IMR-90 (cell line): Measurements from ENCODE around the gene SPATA32. TPM values are rescaled to one million over a fixed set of nuclear protein-coding genes. Genes with fewer than 3 reads are reported as not detected.

Source experiments
- ATAC-seq: fragments of 200-7000 bp; cut with Tn5 transposase; 2 replicates; pipeline ENCODE4 v1.9.1; 2020; ENCODE audit warnings: low read depth, mild to moderate bottlenecking, moderate library complexity
- BruUV-seq: library from RNA; stranded (reverse); fragments of 400-500 nt; replicated peaks from 2 replicates; lab custom pipeline; 2021; lab: Mats Ljungman, UMichigan
- CTCF ChIA-PET: fragments of 300-600 bp; formaldehyde crosslinking; extraction: SDS; loops from one replicate; lab custom pipeline; 2021; ENCODE audit warnings: antibody characterized with exemption; lab: Yijun Ruan, JAX
- POLR2A ChIA-PET: fragments of 300-600 bp; sonication (Branson Sonifier 250); formaldehyde crosslinking; loops from one replicate; lab custom pipeline; 2022; ENCODE audit warnings: antibody characterized with exemption; ENCODE audit not compliant: unreplicated experiment; lab: Charles Lee
- DNase-seq: peaks from one replicate; pipeline ENCODE4 v3.0.0; 2013
- H2AFZ ChIP-seq: replicated peaks from 2 replicates; pipeline ENCODE3; 2013; ENCODE audit warnings: low read length, mild to moderate bottlenecking; ENCODE audit not compliant: poor library complexity
- H2AK5ac ChIP-seq: 2 replicates; pipeline ENCODE4 v1.6.1; 2013; ENCODE audit warnings: low read depth, low read length, inconsistent platforms
- H2AK9ac ChIP-seq: replicated peaks from 2 replicates; pipeline ENCODE3; 2013; ENCODE audit warnings: mild to moderate bottlenecking, low read depth, low read length, moderate library complexity; ENCODE audit not compliant: poor library complexity
- H2BK120ac ChIP-seq: 2 replicates; pipeline ENCODE4 v1.6.1; 2013; ENCODE audit warnings: low read depth, low read length, inconsistent platforms
- H2BK15ac ChIP-seq: 3 replicates; pipeline ENCODE4 v1.6.1; 2013; ENCODE audit warnings: low read depth, low read length, inconsistent platforms
- H2BK20ac ChIP-seq: 2 replicates; pipeline ENCODE4 v1.6.1; 2013; ENCODE audit warnings: low read depth, mild to moderate bottlenecking, inconsistent platforms, low read length, moderate library complexity
- H2BK5ac ChIP-seq: 2 replicates; pipeline ENCODE4 v1.6.1; 2013; ENCODE audit warnings: mild to moderate bottlenecking, low read depth, low read length, inconsistent platforms; ENCODE audit not compliant: poor library complexity, severe bottlenecking
- H3K14ac ChIP-seq: replicated peaks from 2 replicates; pipeline ENCODE4 v1.6.1; 2013; ENCODE audit warnings: low read depth, low read length, inconsistent platforms
- H3K18ac ChIP-seq: 2 replicates; pipeline ENCODE4 v1.6.1; 2013; ENCODE audit warnings: low read depth, low read length, control low read depth
- H3K23ac ChIP-seq: 2 replicates; pipeline ENCODE4 v1.6.1; 2013; ENCODE audit warnings: low read depth, low read length, inconsistent platforms
- H3K27ac ChIP-seq: 2 replicates; pipeline ENCODE4 v1.5.1; 2013; ENCODE audit warnings: mild to moderate bottlenecking, control low read depth, low read length; ENCODE audit not compliant: insufficient read depth
- H3K27me3 ChIP-seq: 2 replicates; pipeline ENCODE4 v1.6.1; 2013; ENCODE audit warnings: low read length; ENCODE audit not compliant: control insufficient read depth, insufficient read depth
- H3K36me3 ChIP-seq: 2 replicates; pipeline ENCODE4 v1.6.1; 2013; ENCODE audit warnings: low read length, mixed read lengths; ENCODE audit not compliant: control insufficient read depth, insufficient read depth
- H3K4ac ChIP-seq: 2 replicates; pipeline ENCODE4 v1.6.1; 2013; ENCODE audit warnings: low read depth, low read length, inconsistent platforms
- H3K4me1 ChIP-seq: 2 replicates; pipeline ENCODE4 v1.6.1; 2013; ENCODE audit warnings: low read length, mixed read lengths; ENCODE audit not compliant: control insufficient read depth, insufficient read depth
- H3K4me2 ChIP-seq: 2 replicates; pipeline ENCODE4 v1.6.1; 2013; ENCODE audit warnings: low read depth, mild to moderate bottlenecking, control low read depth, low read length, moderate library complexity
- H3K4me3 ChIP-seq: 2 replicates; pipeline ENCODE4 v1.5.1; 2013; ENCODE audit warnings: low read depth, mild to moderate bottlenecking, control low read depth, low read length, moderate library complexity; ENCODE audit not compliant: insufficient read depth
- H3K56ac ChIP-seq: 2 replicates; pipeline ENCODE4 v1.6.1; 2013; ENCODE audit warnings: low read length, inconsistent platforms; ENCODE audit not compliant: insufficient read depth; ENCODE audit errors: extremely low read depth
- H3K79me1 ChIP-seq, 2 experiments: 2 replicates each; pipeline ENCODE4 v1.6.1; 2013; ENCODE audit warnings: low read length in 2 of 2, inconsistent platforms in 1 of 2, low read depth in 1 of 2
- H3K9ac ChIP-seq: 2 replicates; pipeline ENCODE4 v1.6.1; 2013; ENCODE audit warnings: low read depth, low read length, control low read depth
- H3K9me1 ChIP-seq: 2 replicates; pipeline ENCODE4 v1.6.1; 2013; ENCODE audit warnings: low read length, inconsistent platforms; ENCODE audit not compliant: insufficient read depth
- H3K9me3 ChIP-seq: 2 replicates; pipeline ENCODE4 v1.6.1; 2013; ENCODE audit warnings: low read length; ENCODE audit not compliant: control insufficient read depth, insufficient read depth
- H4K20me1 ChIP-seq: 2 replicates; pipeline ENCODE4 v1.6.1; 2013; ENCODE audit warnings: low read length, inconsistent platforms; ENCODE audit not compliant: insufficient read depth
- H4K5ac ChIP-seq: 2 replicates; pipeline ENCODE4 v1.6.1; 2013; ENCODE audit warnings: mild to moderate bottlenecking, low read depth, low read length, control low read depth
- H4K8ac ChIP-seq, 2 experiments: 2 replicates each; pipeline ENCODE4 v1.6.1; 2013; ENCODE audit warnings: low read depth in 2 of 2, low read length in 2 of 2, control low read depth in 1 of 2, inconsistent platforms in 1 of 2
- H4K91ac ChIP-seq: 2 replicates; pipeline ENCODE4 v1.6.1; 2013; ENCODE audit warnings: low read depth, low read length, inconsistent platforms; ENCODE audit not compliant: insufficient read depth
- CHD1 ChIP-seq: IDR thresholded peaks from 2 replicates; pipeline ENCODE4 v1.6.1; 2012; ENCODE audit warnings: low read depth, low read length, improper control_type of control experiment
- FOS ChIP-seq: fragments of 150-350 bp; IDR thresholded peaks from 2 replicates; pipeline ENCODE4 v1.6.1; 2016; ENCODE audit warnings: low read depth, low read length
- MAFK ChIP-seq: IDR thresholded peaks from 2 replicates; pipeline ENCODE4 v1.6.1; 2012; ENCODE audit warnings: low read depth, low read length, improper control_type of control experiment
- MXI1 ChIP-seq: IDR thresholded peaks from 2 replicates; pipeline ENCODE4 v1.6.1; 2012; ENCODE audit warnings: low read depth, mild to moderate bottlenecking, low read length, moderate library complexity, borderline replicate concordance
- NFE2L2 ChIP-seq: fragments of 150-350 bp; IDR thresholded peaks from 2 replicates; pipeline ENCODE4 v1.6.1; 2016; ENCODE audit warnings: low read depth, mild to moderate bottlenecking, low read length
- POLR2A ChIP-seq: IDR thresholded peaks from 2 replicates; pipeline ENCODE4 v1.6.1; 2012; ENCODE audit warnings: mild to moderate bottlenecking, low read depth, low read length
- SMC3 ChIP-seq: fragments of 150-350 bp; IDR thresholded peaks from 2 replicates; pipeline ENCODE4 v1.6.1; 2016; ENCODE audit warnings: low read depth, mild to moderate bottlenecking, antibody characterized with exemption, low read length, moderate library complexity
- WGBS, 2 experiments: methylation state at CpG; one replicate each; pipeline versions ENCODE4 v1.1.5 to v1.1.7; 2013; ENCODE audit warnings: missing lambda C conversion rate in 2 of 2; ENCODE audit not compliant: insufficient read length in 1 of 2; ENCODE audit errors: extremely low coverage in 2 of 2; 5-methylcytosine and 5-hydroxymethylcytosine counted together
- dilution Hi-C: fragments of 300-500 bp; cut with HindIII; formaldehyde crosslinking; loops from one replicate; pipeline ENCODE4 v1.14.3; 2018; ENCODE audit warnings: low sequenced_read_pairs; ENCODE audit not compliant: unreplicated experiment
- in situ Hi-C: fragments of 300-500 bp; cut with MboI; formaldehyde crosslinking; loops from 3 replicates; pipeline ENCODE4 v1.14.3; 2019; ENCODE audit warnings: low sequenced_read_pairs, inconsistent platforms, mixed read lengths
- intact Hi-C: fragments of 100-400 bp; cut with micrococcal nuclease; formaldehyde crosslinking; loops from 2 replicates; pipeline ENCODE4 v1.10.0; 2022
- polyA plus RNA-seq, 3 experiments: library from polyadenylated mRNA; depleted of rRNA; stranded (reverse); fragments of >200 nt; gene quantifications; 2 replicates each; pipeline ENCODE4 v1.2.3, GENCODE V29; 2012; ENCODE audit warnings: low replicate concordance in 1 of 3
- total RNA-seq: library from RNA; depleted of rRNA; stranded (reverse); fragments of >200 nt; gene quantifications from 2 replicates; pipeline ENCODE4 v1.2.3, GENCODE V29; 2012
- TF ChIP-seq, protein P1 (sequence below): conservative IDR thresholded peaks from 2 replicates; pipeline ENCODE4 v1.5.1; 2012; ENCODE audit warnings: mild to moderate bottlenecking, low read depth, low read length, improper control_type of control experiment

SPATA32 gene
- total and polyA plus RNA-seq, 2 of the 4 experiments (the other 2 are of a cell fraction), result 0.18 TPM; not detected in 1

DNA sequence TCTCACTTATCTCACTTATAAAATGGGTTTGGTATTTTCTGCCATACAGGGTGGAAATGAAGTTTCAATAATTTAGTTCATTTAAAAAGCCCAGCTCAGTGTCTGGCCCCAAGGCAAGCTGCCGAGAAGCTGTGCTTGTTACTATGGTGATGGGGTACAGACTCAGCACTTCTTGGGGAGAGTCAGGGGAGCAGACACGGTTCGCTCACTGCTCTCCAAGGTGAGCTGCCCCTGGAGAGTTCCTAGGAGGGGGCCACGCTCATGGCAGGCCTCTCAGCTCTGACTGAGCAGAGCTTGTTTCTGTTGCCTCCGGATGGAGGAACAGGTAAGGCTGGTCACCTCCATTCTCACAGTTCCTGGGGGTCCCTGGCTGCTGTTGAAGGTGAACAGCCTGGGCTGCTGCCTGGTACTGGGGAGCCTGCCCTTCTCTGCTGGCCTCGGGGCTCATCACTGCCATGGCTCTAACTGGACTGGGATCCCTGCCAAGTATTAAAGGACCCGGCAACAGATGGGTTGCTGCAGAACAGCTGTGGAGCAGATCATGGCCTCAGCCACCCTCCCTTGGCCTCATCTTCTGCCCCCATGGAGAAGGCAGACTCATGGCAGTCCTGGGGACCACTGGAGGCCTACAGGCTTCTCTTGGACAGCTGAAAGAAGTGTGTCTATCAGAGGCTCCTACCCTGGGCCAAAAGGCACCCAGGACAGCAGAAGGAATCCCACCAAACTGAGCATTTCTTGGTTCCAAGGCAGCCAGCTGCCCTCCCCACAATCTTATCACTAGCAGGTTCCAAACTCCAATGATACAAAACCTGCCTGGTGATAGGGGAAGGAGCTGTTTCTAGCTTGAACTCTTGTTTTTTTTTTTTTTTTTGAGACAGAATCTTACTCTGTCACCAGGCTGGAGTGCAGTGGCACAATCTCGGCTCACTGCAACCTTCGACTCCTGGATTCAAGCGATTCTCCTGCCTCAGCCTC is 25.9 kb upstream of the SPATA32 start (continued):
- TF ChIP-seq POLR2A, result no peak
- no peak for TF ChIP-seq MXI1

DNA sequence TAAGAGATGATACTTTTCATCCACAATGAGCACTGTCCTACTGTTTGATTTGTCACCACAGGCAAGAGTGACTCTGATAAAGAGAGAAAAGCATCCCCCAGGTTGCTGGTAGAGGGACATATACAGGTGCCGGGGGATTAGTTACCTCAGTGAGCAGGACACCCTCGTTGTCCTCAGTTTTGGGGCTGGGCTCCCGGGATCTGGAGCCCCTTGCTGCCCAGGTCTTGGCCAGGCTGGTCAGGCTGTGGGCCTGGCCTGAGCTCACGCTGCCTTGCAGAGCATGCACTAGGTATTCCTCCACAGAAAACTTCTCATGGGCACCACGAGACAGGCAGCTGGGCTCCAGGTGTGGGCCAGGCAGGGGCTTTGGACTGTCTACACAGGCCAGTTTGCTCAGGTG is 24.4 kb upstream of the SPATA32 start:
- Histone ChIP-seq H4K91ac (no peak overlapping the region), H3K23ac (no peak overlapping the region), H3K9me1 (peaks cover 19% of the 10 kb centered on the region), H3K27ac (no peak overlapping the region), H2BK120ac (no peak overlapping the region), H2BK5ac (no peak overlapping the region), H2AK9ac (no peak overlapping the region), H2BK20ac (no peak overlapping the region), H3K9ac (no peak overlapping the region), H3K4me3 (no peak overlapping the region), H3K27me3 (no peaks in the 10 kb centered on the region), H3K79me1 (peaks cover 12 to 40% of the 10 kb centered on the region in 2 experiments), H3K9me3 (no peaks in the 10 kb centered on the region), H3K36me3 (peaks cover 68% of the 10 kb centered on the region), H2BK15ac (no peak overlapping the region), H3K4me1 (peaks cover 25% of the 10 kb centered on the region), H3K4me2 (no peak overlapping the region), H2AK5ac (no peak overlapping the region), H3K18ac (no peak overlapping the region), H3K56ac (no peak overlapping the region), H3K4ac (no peak overlapping the region), H4K20me1 (peaks cover 23% of the 10 kb centered on the region), H4K5ac (no peak overlapping the region), H3K14ac (no peak overlapping the region), H2AFZ (no peak overlapping the region), H4K8ac (no peak overlapping the region)
- DNase-seq (no peak), ATAC-seq (no peak)
- in situ Hi-C loops (no loop called here), intact Hi-C loops (no loop called here), dilution Hi-C loops (no loop called here)
- 88% methylated on average over 4 of the region's 5 CpGs; no CpG with 5 or more reads in 1 of the 2 experiments for WGBS, 2 experiments
- TF ChIP-seq POLR2A, result no peak
- TF ChIP-seq SMC3, result no peak
- no peak for TF ChIP-seq FOS
- TF ChIP-seq, protein P1, sequence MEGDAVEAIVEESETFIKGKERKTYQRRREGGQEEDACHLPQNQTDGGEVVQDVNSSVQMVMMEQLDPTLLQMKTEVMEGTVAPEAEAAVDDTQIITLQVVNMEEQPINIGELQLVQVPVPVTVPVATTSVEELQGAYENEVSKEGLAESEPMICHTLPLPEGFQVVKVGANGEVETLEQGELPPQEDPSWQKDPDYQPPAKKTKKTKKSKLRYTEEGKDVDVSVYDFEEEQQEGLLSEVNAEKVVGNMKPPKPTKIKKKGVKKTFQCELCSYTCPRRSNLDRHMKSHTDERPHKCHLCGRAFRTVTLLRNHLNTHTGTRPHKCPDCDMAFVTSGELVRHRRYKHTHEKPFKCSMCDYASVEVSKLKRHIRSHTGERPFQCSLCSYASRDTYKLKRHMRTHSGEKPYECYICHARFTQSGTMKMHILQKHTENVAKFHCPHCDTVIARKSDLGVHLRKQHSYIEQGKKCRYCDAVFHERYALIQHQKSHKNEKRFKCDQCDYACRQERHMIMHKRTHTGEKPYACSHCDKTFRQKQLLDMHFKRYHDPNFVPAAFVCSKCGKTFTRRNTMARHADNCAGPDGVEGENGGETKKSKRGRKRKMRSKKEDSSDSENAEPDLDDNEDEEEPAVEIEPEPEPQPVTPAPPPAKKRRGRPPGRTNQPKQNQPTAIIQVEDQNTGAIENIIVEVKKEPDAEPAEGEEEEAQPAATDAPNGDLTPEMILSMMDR, result no peak
- TF ChIP-seq CHD1, result no peak
- TF ChIP-seq NFE2L2, result no peak
- TF ChIP-seq MAFK, result no peak
- CTCF ChIA-PET, result no interaction called here
- POLR2A ChIA-PET, result no interaction called here
- BruUV-seq, result no TSS peak
